ENCODE results near the gene WNT5A. TPM values are rescaled to one million over a fixed set of nuclear protein-coding genes. Genes with fewer than 3 reads are reported as not detected.

Gene WNT5A
- total RNA-seq, 1 donor: 145 TPM

GRCh38 chr3:55518451-55518850, 31.3 kb upstream of the WNT5A start:
- TF ChIP-seq CTCF (IDR thresholded peaks at IDR 0.05; ENCODE audit: extremely low read depth, low read depth, low read length): no peak
- H4K20me1 ChIP-seq (ENCODE audit: insufficient read depth, low read length): no peaks in the 10 kb centered on the region
- H3K4me1 ChIP-seq (ENCODE audit: insufficient read depth, low read length): peaks cover 20% of the 10 kb centered on the region
- no peak overlapping the region for H2AFZ ChIP-seq (ENCODE audit: low read length)
- H3K27me3 ChIP-seq (ENCODE audit: insufficient read depth, low read length): no peaks in the 10 kb centered on the region
- no peaks in the 10 kb centered on the region for H3K9me3 ChIP-seq (ENCODE audit: low read depth, low read length)
- H3K79me2 ChIP-seq (ENCODE audit: insufficient read depth, low read length): no peaks in the 10 kb centered on the region
- H3K4me2 ChIP-seq (ENCODE audit: insufficient read depth, low read length): no peak overlapping the region
- H3K4me3 ChIP-seq (ENCODE audit: insufficient read depth, low read length): no peak overlapping the region
- H3K36me3 ChIP-seq (ENCODE audit: insufficient read depth, low read length): no peaks in the 10 kb centered on the region
- no peak for DNase-seq (ENCODE audit: insufficient read length, low spot score, missing footprints)
- H3K27ac ChIP-seq (ENCODE audit: low read depth, low read length): no peak overlapping the region

- no peak overlapping the region for H3K4me2 ChIP-seq (ENCODE audit: insufficient read depth, low read length)
- DNase-seq (ENCODE audit: insufficient read length, low spot score, missing footprints): no peak
- no peaks in the 10 kb centered on the region for H4K20me1 ChIP-seq (ENCODE audit: insufficient read depth, low read length)
- no peaks in the 10 kb centered on the region for H3K36me3 ChIP-seq (ENCODE audit: insufficient read depth, low read length)
- H3K27me3 ChIP-seq (ENCODE audit: insufficient read depth, low read length): no peaks in the 10 kb centered on the region
- TF ChIP-seq CTCF (IDR thresholded peaks at IDR 0.05; ENCODE audit: extremely low read depth, low read depth, low read length): no peak
- H3K4me3 ChIP-seq (ENCODE audit: insufficient read depth, low read length): no peak overlapping the region
- no peak overlapping the region for H3K27ac ChIP-seq (ENCODE audit: low read depth, low read length)
- H2AFZ ChIP-seq (ENCODE audit: low read length): no peak overlapping the region
- H3K9me3 ChIP-seq (ENCODE audit: low read depth, low read length): no peaks in the 10 kb centered on the region
- no peaks in the 10 kb centered on the region for H3K79me2 ChIP-seq (ENCODE audit: insufficient read depth, low read length)
- H3K4me1 ChIP-seq (ENCODE audit: insufficient read depth, low read length): peaks cover 33% of the 10 kb centered on the region
These were observed 29.4 kb upstream of the WNT5A start for GRCh38 chr3:55516392-55517030.

GRCh38 chr3:55515550-55516246, 28.6 kb upstream of the WNT5A start:
- Histone ChIP-seq H3K4me3 (ENCODE audit: insufficient read depth, low read length) (no peak overlapping the region), H3K27me3 (ENCODE audit: insufficient read depth, low read length) (no peaks in the 10 kb centered on the region), H4K20me1 (ENCODE audit: insufficient read depth, low read length) (no peaks in the 10 kb centered on the region), H3K4me1 (ENCODE audit: insufficient read depth, low read length) (peaks cover 30% of the 10 kb centered on the region), H3K4me2 (ENCODE audit: insufficient read depth, low read length) (no peak overlapping the region), H3K27ac (ENCODE audit: low read depth, low read length) (no peak overlapping the region), H2AFZ (ENCODE audit: low read length) (no peak overlapping the region), H3K79me2 (ENCODE audit: insufficient read depth, low read length) (no peaks in the 10 kb centered on the region), H3K36me3 (ENCODE audit: insufficient read depth, low read length) (no peaks in the 10 kb centered on the region), H3K9me3 (ENCODE audit: low read depth, low read length) (no peaks in the 10 kb centered on the region)
- DNase-seq (ENCODE audit: insufficient read length, low spot score, missing footprints): no peak
- TF ChIP-seq CTCF (IDR thresholded peaks at IDR 0.05; ENCODE audit: extremely low read depth, low read depth, low read length): no peak

- Histone ChIP-seq H3K27me3 (ENCODE audit: insufficient read depth, low read length) (no peaks in the 10 kb centered on the region), H3K4me2 (ENCODE audit: insufficient read depth, low read length) (no peak overlapping the region), H2AFZ (ENCODE audit: low read length) (no peak overlapping the region), H3K9me3 (ENCODE audit: low read depth, low read length) (no peaks in the 10 kb centered on the region), H3K36me3 (ENCODE audit: insufficient read depth, low read length) (no peaks in the 10 kb centered on the region), H3K4me1 (ENCODE audit: insufficient read depth, low read length) (peaks cover 30% of the 10 kb centered on the region), H3K79me2 (ENCODE audit: insufficient read depth, low read length) (no peaks in the 10 kb centered on the region), H3K4me3 (ENCODE audit: insufficient read depth, low read length) (no peak overlapping the region), H3K27ac (ENCODE audit: low read depth, low read length) (no peak overlapping the region), H4K20me1 (ENCODE audit: insufficient read depth, low read length) (no peaks in the 10 kb centered on the region)
- TF ChIP-seq CTCF (IDR thresholded peaks at IDR 0.05; ENCODE audit: extremely low read depth, low read depth, low read length): no peak
- DNase-seq (ENCODE audit: insufficient read length, low spot score, missing footprints): no peak
These were observed 27.9 kb upstream of the WNT5A start for GRCh38 chr3:55514962-55515361.

Data from osteoblast (primary cell).